HG02588 (cell line): ENCODE measurements around the gene DYSF.

Experiments used
- ATAC-seq: cut with Tn5 transposase; IDR thresholded peaks from one replicate; pipeline ENCODE4 v1.9.1; 2021; ENCODE audit warnings: mild to moderate bottlenecking, moderate library complexity; ENCODE audit not compliant: unreplicated experiment

The DYSF gene

GRCh38 chr2:71609958-71610357 lies 156.6 kb downstream of the DYSF start:
- ATAC-seq = no peak

DNA sequence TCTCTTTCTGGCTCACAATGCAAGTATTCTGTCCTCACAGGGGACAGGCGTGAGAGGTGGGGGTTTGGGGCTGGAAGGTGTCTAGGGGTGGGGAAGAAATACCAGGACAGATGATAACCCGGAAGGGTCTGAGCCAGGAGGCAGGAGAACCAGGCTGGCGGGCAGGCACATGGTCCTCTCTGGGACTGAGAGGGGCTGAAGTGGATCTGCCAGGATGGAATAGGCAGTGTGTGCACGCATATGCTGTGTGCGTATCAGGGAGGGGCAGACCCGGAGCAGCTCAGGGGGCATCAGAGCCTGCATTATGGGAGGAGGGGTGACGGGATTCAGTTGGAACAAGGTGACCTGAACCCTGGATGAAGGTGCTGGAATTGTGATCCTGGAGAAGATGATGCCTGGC lies 157.3 kb downstream of the DYSF start:
- ATAC-seq = no peak

DNA sequence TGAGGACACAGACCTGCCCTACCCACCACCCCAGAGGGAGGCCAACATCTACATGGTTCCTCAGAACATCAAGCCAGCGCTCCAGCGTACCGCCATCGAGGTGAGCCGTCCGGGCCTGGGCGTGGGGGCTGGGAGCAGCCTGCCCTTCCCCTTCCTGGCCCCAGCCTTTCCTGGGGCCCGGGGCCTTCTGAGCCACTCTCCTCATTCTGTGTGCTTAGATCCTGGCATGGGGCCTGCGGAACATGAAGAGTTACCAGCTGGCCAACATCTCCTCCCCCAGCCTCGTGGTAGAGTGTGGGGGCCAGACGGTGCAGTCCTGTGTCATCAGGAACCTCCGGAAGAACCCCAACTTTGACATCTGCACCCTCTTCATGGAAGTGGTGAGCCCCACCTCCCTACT lies 157.9 kb downstream of the DYSF start:
- ATAC-seq = no peak

- ATAC-seq = no peak
Measured at GRCh38 chr2:71611781-71612527, 158.6 kb downstream of the DYSF start.

DNA sequence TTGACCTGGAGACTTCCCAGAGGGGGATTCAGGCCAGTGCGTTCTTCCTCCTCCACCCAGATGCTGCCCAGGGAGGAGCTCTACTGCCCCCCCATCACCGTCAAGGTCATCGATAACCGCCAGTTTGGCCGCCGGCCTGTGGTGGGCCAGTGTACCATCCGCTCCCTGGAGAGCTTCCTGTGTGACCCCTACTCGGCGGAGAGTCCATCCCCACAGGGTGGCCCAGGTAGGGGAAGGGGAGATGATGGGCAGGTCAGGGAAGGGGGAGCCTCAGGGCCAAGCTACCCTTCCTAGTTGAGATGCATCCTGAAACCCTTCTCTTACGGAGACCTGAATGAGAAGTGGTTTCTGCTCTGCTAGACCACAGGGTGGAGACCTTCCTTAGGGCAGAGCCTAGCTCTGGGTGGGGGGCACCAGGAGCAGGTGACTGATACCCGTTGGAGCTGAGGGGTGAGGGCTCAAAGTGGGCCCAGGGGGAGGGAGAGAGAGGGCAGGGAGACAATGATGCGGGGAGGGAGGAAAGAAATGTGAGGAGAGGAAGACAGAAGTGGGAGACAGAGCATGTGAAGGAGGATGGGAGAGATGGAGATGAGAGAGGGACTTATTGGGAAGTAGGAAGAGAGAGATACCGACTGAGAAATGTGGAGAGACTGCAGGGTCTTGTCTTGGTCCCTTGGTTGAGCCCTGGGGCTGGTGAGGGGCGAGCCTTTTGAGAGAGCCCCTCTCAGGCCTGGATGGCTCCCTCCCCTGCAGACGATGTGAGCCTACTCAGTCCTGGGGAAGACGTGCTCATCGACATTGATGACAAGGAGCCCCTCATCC lies 159.4 kb downstream of the DYSF start:
- ATAC-seq = no peak

DNA sequence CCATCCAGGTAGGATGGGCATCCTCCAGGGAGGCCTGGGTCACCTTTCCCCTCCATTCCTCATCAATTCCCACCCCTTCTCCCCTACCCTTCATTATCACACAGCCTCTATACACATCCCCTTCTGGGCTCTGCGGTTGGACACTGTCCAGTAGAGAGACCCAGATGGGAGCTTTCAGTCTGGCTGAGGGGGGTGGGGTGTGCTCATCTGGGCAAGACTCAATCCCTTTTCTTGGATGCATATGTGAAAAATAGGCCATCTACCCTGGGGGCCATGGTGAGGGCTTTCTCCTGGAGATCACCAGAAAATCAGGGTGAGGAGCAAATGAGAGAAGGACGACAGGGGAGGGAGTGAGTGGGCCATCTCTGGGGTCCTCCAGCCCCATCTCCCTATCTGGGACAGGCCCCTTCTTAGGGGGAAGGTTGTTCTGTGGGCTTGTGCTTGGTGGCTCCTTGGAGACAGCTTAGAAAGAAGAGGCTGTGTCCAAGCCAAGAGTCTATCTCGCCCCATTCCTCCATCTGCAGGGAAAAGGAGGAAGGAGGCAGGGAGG lies 160.1 kb downstream of the DYSF start:
- ATAC-seq = no peak

DNA sequence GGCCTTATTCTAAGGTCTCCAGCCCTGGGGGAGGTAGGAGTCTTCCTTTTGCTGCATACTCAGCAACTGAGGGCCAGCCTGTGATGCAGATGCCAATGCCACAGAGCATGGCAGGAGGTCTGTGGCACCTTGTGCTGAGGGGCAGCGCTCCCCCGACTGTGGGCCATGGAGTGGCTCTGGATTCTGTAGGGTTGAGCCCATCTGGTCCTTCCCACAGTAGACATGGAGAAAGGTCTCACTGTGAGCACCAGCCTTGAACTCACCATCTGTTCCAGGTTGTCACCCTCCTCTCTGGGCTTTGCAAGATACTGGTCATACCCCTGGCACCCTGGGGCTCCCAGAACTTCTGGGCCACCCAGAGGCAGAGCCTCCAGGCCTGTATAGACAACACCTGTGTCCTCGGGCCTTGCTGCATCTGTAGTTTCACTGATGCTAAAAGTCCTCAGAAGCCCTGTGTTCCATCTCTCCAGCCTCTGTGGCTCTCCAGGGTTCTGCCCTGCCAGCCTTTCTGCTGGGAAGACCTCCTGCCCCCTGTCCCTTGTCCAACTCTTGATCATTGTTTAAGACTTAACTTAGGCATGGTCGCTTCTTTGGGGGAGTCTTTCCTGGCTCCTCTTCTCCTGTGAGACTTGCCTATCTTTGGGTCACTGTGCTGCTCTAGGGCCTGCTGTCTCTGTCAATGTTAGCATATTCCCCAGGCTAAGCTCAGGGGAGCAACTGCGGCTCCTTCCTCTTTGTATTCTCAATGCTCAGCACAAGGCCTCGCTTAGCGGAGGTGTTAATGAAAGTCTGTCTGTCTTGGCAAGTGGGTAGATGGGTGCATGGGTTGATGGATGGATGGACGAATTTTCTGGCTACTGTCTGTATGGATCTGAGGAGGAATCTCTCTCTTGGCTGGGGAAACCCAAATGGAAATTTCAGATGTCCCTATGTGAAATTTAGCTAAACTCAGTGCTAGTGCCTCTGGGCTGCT lies 160.9 kb downstream of the DYSF start:
- no peak for ATAC-seq

DNA sequence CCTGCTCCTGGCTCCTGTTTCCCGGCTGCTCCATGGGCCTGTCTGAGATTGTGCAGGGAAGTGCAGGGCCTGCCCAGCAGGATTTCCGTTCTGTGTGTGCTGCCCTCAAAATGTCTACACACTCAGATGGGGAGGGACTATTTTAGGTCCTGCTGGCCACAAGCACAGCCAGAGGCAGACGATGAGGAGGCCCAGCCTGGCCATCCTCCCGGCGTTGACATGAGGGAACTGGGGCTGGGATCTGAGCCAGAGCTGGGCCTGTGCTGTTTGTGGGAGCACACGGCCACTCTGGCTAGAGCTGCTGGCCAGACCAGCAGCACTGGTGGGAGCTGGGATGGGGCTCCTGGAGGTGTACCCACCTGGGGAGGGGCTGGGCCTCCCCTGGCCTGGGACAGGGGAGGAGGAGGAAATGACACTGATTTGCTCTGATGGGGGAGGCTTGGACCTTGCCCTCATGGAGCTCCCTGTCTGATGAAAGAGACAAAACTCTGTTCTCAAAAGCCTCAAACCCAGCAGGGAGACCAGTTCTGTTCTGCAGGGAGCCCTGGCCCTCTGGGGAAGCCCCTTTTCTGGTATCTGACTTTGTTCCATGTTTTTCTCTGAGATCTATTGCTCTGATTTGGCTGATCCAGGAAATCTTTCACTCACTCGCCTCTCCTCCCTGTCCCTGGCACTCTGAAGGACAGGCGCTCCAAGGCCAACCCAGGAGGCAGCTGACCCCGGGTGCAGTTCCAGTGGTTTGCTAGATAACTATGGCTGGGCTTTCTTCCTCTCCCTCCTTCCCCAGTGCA lies 161.8 kb downstream of the DYSF start:
- no peak for ATAC-seq

DNA sequence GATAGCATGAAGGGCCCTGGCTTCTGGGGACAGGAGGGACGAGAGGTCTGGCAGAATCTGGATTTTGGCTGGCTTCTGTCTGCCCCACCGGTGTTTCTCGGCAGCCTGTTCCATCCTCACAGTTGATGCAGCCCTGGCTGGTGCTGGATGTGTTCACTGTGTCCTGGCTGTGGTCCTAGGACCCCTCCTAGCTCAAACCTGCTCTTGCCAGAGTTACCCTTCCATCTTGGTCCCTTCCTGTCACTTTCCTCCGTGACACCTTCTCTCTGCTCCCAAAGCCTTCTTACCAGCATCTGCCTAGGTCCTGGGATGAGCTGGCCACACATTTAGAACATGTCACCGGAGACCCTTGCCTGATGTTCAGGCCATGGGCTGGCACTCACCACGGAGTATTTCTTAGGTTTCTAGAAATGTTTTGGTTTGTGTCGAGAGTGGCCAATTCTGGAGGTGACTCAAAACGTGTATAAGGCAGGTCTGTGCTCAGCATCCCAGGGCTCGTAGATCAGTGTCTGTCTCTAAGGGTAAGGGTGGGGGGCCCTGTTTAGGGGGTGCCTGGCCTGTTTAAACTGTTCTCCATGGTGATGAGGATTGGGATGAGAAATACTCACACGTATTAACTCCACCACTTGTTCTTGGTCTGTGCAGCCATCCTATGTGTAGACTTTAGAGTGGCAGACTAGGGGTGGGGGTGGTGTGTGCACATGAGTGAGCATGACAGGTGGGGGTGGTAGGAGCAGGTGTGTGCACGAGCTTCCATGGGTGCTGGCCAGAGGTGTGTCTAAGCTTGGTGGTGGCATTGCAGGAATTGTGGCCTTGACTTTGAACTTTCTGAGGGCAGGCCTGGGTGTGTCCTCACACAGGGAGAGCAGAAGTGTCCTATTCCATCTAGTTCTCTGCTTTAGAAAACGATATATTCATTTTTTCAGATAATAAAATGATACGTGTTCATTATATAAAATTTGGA lies 162.7 kb downstream of the DYSF start:
- no peak for ATAC-seq

- ATAC-seq = no peak
Measured at GRCh38 chr2:71617266-71617665, 163.9 kb downstream of the DYSF start.

- ATAC-seq = no peak
Measured at GRCh38 chr2:71618327-71619113, 165.2 kb downstream of the DYSF start.

GRCh38 chr2:71619230-71619741 lies 165.9 kb downstream of the DYSF start:
- ATAC-seq = no peak

DNA sequence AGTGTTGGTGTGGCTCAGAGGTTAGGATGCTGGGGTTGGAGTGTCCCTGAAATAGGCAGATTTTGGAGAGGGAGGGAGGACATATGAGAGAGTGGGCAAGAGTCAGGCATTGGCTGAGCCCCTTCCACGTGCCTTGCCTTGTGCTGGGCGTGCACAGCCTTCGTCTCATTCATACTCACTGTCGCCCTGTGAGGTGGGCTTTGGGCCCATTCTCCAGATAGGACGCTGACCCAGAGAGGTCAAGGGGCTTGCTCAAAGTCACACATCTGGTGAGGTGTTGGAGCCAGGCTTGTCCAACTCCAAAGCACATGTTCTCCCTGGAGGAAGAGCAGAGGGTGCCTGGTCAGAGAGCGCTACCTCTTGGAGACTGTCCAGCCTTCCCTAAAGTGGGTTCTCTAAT lies 166.8 kb downstream of the DYSF start:
- ATAC-seq = no peak

DNA sequence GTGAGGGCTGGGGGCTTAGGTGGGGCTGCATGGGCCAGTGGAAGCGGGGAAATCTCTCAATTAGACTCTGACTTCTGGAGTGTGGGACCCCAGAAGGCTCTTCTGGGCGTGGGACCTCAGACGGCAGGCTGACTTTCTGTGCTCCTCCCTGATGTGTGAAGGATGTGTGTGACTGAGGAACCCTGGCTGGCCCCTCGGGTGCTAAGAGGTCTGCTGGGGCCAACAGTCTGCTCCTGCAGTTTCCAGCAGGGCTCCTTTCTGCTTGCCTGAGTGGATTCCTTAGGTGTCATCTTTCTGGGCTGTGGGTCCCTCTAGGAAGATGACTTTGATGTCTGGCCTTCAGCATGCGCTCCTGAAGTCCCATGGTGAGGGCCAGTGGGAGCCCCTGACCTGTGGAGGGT lies 167.5 kb downstream of the DYSF start:
- ATAC-seq = no peak

DNA sequence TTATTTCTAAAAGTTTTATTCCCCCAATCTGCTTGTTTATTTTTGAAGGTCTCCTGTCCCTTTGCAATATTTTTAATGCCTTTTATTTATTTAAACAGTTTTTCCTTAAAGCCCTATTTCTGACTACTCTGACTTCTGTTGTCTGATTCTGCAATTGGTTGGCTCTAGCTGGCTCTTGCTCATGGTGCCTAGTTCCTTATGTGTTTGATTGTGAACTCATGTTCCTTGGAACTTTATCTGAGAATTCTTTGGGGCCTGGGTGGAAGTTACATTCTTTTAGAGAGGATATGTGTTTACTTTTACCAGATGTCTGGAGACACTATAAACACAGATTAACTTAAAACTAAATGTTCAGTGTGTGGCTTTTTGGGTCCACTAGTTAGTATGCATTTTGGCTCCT lies 175.9 kb downstream of the DYSF start:
- no peak for ATAC-seq

- ATAC-seq = no peak
Measured at GRCh38 chr2:71629771-71630453, 176.6 kb downstream of the DYSF start.
